ENCODE data around the gene COQ8B.

DNA sequence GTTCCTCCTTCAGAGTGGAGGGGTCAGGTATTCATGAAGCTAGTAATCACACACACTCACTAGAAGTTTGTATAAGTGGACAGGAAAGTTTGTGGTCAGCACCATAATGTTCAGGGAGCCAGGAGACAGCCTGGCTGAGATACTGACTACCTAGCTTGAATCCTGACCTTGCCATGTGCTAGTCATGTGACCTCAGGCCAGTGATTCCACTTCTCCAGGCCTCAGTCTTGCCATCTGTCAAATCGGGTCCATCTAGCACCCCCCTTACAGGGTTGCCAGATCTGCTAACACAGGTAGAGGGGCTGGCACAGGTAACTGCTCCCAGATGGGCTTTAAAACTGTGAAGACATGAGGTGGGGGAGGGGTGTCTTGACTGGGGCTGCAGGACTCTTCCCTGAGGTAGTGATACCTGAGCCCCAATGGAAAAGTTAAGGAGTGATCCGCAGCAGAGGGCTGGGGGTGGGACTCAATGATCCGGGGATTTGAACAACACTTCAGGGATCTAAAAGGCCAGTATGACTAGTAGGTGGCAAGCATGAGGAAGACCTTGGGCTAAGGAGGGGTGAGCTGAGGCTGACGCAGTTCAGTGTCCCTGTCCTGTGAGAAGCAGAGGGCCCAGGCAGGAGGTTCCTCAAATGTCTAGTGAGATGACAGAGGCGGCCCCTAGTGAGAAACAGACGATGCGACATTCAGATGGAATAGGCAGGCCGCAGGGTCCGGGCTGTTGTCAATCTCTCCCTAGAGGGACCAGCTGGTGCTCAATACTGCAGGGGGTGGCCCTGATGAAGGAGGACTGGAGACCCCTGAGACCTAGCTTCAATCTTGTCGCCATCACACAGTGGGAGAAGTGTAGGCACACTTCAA, 25.1 kb upstream of the COQ8B start:
- TF ChIP-seq, protein P1, sequence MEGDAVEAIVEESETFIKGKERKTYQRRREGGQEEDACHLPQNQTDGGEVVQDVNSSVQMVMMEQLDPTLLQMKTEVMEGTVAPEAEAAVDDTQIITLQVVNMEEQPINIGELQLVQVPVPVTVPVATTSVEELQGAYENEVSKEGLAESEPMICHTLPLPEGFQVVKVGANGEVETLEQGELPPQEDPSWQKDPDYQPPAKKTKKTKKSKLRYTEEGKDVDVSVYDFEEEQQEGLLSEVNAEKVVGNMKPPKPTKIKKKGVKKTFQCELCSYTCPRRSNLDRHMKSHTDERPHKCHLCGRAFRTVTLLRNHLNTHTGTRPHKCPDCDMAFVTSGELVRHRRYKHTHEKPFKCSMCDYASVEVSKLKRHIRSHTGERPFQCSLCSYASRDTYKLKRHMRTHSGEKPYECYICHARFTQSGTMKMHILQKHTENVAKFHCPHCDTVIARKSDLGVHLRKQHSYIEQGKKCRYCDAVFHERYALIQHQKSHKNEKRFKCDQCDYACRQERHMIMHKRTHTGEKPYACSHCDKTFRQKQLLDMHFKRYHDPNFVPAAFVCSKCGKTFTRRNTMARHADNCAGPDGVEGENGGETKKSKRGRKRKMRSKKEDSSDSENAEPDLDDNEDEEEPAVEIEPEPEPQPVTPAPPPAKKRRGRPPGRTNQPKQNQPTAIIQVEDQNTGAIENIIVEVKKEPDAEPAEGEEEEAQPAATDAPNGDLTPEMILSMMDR (IDR thresholded peaks at IDR 0.05), result no peak
- no peak for TF ChIP-seq POLR2A (IDR thresholded peaks at IDR 0.05)
